ENCODE results near the gene ANKRD33B. TPM values are rescaled to one million over a fixed set of nuclear protein-coding genes. Genes with fewer than 3 reads are reported as not detected.

Gene ANKRD33B
- total RNA-seq, 1 donor from 2014 or later: 170 TPM

DNA sequence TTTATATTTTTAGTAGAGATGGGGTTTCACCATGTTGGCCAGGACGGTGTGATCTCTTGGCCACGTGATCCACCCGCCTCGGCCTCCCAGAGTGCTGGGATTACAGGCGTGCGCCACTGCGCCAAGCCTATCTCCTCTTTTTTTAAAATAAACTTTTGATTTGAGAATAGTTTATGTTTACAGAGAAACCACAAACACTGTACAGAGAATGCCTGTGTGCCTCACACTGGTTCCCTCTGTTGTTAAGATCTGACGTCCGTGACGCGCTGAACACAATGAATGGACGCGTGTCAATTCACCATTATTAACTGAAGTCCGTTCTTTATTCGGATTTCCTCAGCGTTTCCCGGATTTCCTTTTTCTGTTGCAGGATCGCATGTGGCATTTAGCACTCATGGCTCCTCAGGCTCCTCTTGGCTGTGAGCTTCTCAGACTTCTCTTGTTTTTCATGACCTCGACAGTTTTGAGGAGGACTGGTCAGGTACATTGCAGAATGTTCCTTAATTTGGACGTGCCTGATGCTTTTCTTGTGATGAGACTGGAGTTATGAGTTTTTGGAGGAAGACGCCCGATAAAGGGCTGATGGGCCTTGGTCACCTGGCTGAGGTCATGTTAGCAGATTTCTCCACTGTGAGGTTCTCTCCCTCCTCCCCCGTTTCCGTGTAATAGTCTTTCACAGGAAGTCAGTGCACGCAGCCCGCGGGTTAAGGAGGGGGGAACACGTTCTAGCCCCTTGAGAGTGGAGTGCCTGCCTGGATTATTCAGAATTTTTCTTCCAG, 69.6 kb downstream of the ANKRD33B start:
- POLR2A ChIA-PET: interaction anchor here (0.7 to 6.4 kb wide), 17 partner anchors 12 to 384 kb away, joined by 3 to 158 read pairs (median 10); partner anchors contain the start of genes ANKRD33B, ATPSCKMT, CCT5 and DAP

DNA sequence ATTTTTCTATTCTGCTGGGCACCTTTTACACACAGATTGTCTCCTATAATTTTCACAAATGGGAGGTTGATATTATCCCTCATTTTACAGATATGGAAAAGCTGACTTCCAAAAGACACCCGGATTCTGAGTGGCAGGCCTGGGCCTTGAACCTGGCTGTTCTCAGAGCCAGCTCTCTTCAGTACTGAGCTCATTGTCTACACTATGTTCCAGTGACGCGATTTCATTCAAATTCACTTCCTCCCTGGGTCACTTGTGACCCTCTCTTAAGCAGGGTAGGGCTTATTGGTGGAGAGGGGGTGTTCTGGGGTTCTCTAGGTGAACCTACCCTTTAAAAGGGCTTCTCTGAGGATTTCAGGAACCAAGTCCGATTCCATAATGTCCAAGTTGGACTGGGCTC, 70.2 kb downstream of the ANKRD33B start:
- Mint-ChIP-seq H3K27me3 (no peaks in the 10 kb centered on the region), H3K4me3 (peak overlapping the region; percentile 82), H3K36me3 (ENCODE audit: low read depth) (peaks cover 40% of the 10 kb centered on the region), H3K9me3 (peaks cover 4% of the 10 kb centered on the region), H3K4me1 (peaks cover 89% of the 10 kb centered on the region), H3K27ac (peak overlapping the region; percentile 99)
- intact Hi-C loops (cut with micrococcal nuclease): loop anchor here (1.0 to 10.0 kb wide), 3 partner anchors 25 to 385 kb away; partner anchors contain the start of gene ATPSCKMT
- DNase-seq (no peak), ATAC-seq (ENCODE audit: low read depth) (peak; percentile 18)
- CTCF ChIA-PET: interaction anchor here (1.9 kb wide), 1 partner anchor 55 kb away, joined by 7 read pairs; no protein-coding TSS in a partner anchor
- POLR2A ChIA-PET: interaction anchor here (0.7 to 6.4 kb wide), 15 partner anchors 11 to 384 kb away, joined by 3 to 158 read pairs (median 6); partner anchors contain the start of genes ANKRD33B, ATPSCKMT, CCT5 and DAP
- TF ChIP-seq, protein P1, sequence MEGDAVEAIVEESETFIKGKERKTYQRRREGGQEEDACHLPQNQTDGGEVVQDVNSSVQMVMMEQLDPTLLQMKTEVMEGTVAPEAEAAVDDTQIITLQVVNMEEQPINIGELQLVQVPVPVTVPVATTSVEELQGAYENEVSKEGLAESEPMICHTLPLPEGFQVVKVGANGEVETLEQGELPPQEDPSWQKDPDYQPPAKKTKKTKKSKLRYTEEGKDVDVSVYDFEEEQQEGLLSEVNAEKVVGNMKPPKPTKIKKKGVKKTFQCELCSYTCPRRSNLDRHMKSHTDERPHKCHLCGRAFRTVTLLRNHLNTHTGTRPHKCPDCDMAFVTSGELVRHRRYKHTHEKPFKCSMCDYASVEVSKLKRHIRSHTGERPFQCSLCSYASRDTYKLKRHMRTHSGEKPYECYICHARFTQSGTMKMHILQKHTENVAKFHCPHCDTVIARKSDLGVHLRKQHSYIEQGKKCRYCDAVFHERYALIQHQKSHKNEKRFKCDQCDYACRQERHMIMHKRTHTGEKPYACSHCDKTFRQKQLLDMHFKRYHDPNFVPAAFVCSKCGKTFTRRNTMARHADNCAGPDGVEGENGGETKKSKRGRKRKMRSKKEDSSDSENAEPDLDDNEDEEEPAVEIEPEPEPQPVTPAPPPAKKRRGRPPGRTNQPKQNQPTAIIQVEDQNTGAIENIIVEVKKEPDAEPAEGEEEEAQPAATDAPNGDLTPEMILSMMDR (IDR thresholded peaks at IDR 0.05): no peak

More for the DNA sequence above, 69.6 kb downstream of the ANKRD33B start:
- intact Hi-C loops (cut with micrococcal nuclease): loop anchor here (1.0 to 10.0 kb wide), 3 partner anchors 25 to 384 kb away; partner anchors contain the start of gene ATPSCKMT
- DNase-seq (no peak), ATAC-seq (ENCODE audit: low read depth) (no peak)
- peaks cover 92% of the 10 kb centered on the region for H3K4me1 Mint-ChIP-seq
- peaks cover 36% of the 10 kb centered on the region for H3K36me3 Mint-ChIP-seq (ENCODE audit: low read depth)
- H3K4me3 Mint-ChIP-seq: peak overlapping the region; percentile 82
- TF ChIP-seq, protein P1 (IDR thresholded peaks at IDR 0.05): no peak
- CTCF ChIA-PET: interaction anchor here (1.3 to 1.9 kb wide), 3 partner anchors 23 to 71 kb away, joined by 3 to 7 read pairs (median 4); no protein-coding TSS in a partner anchor
- H3K27ac Mint-ChIP-seq: peak overlapping the region; percentile 99
- peaks cover 1% of the 10 kb centered on the region for H3K9me3 Mint-ChIP-seq
- H3K27me3 Mint-ChIP-seq: no peaks in the 10 kb centered on the region

DNA sequence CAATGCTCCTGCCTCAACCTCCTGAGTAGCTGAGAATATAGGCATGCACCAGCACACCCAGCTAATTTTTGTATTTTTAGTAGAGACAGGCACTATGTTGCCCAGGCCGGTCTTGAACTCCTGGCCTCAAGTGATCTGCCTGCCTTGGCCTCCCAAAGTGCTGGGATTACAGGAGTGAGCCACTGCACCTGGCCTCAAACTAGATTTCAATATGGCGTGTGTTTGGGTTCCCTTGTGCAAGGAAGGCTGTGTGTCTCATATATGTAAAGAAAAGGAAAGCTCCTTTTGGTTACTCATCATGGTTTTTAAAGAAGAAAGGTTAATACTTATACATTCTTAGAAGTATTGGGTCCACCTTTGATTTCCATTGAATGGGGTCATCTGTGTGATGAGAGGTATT, 70.7 kb downstream of the ANKRD33B start:
- ATAC-seq (ENCODE audit: low read depth) (no peak), DNase-seq (no peak)
- ChIA-PET CTCF (interaction anchor here (0.8 to 1.9 kb wide), 4 partner anchors 27 to 182 kb away, joined by 3 to 7 read pairs (median 4); partner anchors contain the start of gene DAP), POLR2A (interaction anchor here (0.6 to 6.4 kb wide), 19 partner anchors 9 to 385 kb away, joined by 3 to 158 read pairs (median 6); partner anchors contain the start of genes ANKRD33B, ATPSCKMT, CCT5 and DAP)
- peak overlapping the region; percentile 99 for H3K27ac Mint-ChIP-seq
- H3K9me3 Mint-ChIP-seq: peaks cover 4% of the 10 kb centered on the region
- TF ChIP-seq, protein P1 (IDR thresholded peaks at IDR 0.05): no peak
- peaks cover 84% of the 10 kb centered on the region for H3K4me1 Mint-ChIP-seq
- no peaks in the 10 kb centered on the region for H3K27me3 Mint-ChIP-seq
- H3K4me3 Mint-ChIP-seq: peak overlapping the region; percentile 82
- peaks cover 40% of the 10 kb centered on the region for H3K36me3 Mint-ChIP-seq (ENCODE audit: low read depth)
- intact Hi-C loops (cut with micrococcal nuclease): loop anchor here (1.0 to 10.0 kb wide), 3 partner anchors 24 to 385 kb away; partner anchors contain the start of gene ATPSCKMT

DNA sequence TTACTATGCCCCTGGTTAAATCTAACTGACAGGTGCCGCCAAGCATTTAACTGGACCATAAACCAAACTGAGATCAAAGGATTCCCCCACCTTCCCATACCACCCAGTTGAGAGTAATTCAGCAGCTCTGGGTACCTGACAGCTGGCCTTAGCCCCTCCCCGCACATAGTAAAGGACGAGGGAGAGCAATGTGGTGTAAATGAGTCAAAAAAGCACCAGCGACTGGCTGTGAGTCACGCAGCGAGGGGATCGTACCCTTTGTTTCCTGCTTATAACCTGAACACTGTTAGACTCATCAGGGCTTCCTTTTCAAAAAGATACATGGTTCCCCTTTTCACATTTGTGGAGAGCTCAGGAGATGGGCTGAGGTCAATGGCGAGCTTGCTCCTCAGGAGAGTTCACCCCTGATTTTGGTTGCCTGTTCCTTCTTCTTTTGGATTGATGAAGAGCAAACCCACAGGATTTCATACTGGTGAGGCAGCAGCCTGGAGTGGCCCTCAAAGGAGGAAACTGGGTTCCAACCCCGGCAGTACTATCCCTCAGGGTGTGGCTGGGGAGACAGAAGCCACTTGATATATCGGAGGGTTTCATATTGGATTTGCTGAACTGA, 71.5 kb downstream of the ANKRD33B start:
- H3K27ac Mint-ChIP-seq: peak overlapping the region; percentile 99
- intact Hi-C loops (cut with micrococcal nuclease): loop anchor here (1.0 to 10.0 kb wide), 5 partner anchors 23 to 126 kb away; partner anchors contain the start of gene DAP
- CTCF ChIA-PET: interaction anchor here (0.6 to 1.9 kb wide), 6 partner anchors 9 to 183 kb away, joined by 3 to 7 read pairs (median 4); partner anchors contain the start of gene DAP
- DNase-seq (peak; percentile 57), ATAC-seq (ENCODE audit: low read depth) (peak; percentile 64)
- peaks cover 81% of the 10 kb centered on the region for H3K4me1 Mint-ChIP-seq
- TF ChIP-seq, protein P1 (IDR thresholded peaks at IDR 0.05): no peak
- peak overlapping the region; percentile 82 for H3K4me3 Mint-ChIP-seq
- peaks cover 42% of the 10 kb centered on the region for H3K36me3 Mint-ChIP-seq (ENCODE audit: low read depth)
- POLR2A ChIA-PET: interaction anchor here (0.6 to 6.4 kb wide), 18 partner anchors 8 to 386 kb away, joined by 3 to 158 read pairs (median 6); partner anchors contain the start of genes ANKRD33B, ATPSCKMT, CCT5 and DAP
- H3K9me3 Mint-ChIP-seq: peaks cover 9% of the 10 kb centered on the region
- no peaks in the 10 kb centered on the region for H3K27me3 Mint-ChIP-seq

Data from activated B cell treated with CpG ODN at 0.5 μM for 24 hours (primary cell).